GM06990 (cell line): ENCODE data around the gene CMSS1.

Source experiments
- DNase-seq: peaks from one replicate; pipeline ENCODE4 v3.0.0-alpha.2; 2011; ENCODE audit not compliant: insufficient read length; ENCODE audit errors: extremely low read depth
- H3K27me3 ChIP-seq: replicated peaks from 2 replicates; pipeline ENCODE4 v1.6.0; 2011; ENCODE audit warnings: low read length; ENCODE audit not compliant: control insufficient read depth, insufficient read depth
- H3K36me3 ChIP-seq: 2 replicates; pipeline ENCODE4 v1.5.1; 2011; ENCODE audit warnings: low read length; ENCODE audit not compliant: control insufficient read depth, insufficient read depth
- H3K4me3 ChIP-seq: replicated peaks from 2 replicates; pipeline ENCODE4 v1.5.1; 2011; ENCODE audit warnings: low read depth, mild to moderate bottlenecking, control low read depth, low read length
- CTCF ChIP-seq: IDR thresholded peaks from 2 replicates; pipeline ENCODE4 v1.5.1; 2011; ENCODE audit warnings: low read length, control low read depth, mild to moderate bottlenecking, inconsistent platforms; ENCODE audit not compliant: insufficient read depth, poor library complexity, severe bottlenecking

CMSS1 gene

GRCh38 chr3:99783011-99783573 is 34.6 kb upstream of the CMSS1 start:
- no peak for TF ChIP-seq CTCF
- no peak for DNase-seq
- H3K4me3 ChIP-seq: no peak overlapping the region
- no peaks in the 10 kb centered on the region for H3K27me3 ChIP-seq
- H3K36me3 ChIP-seq: no peaks in the 10 kb centered on the region

GRCh38 chr3:99789011-99789721 is 28.5 kb upstream of the CMSS1 start:
- Histone ChIP-seq H3K4me3 (no peak overlapping the region), H3K36me3 (no peaks in the 10 kb centered on the region), H3K27me3 (no peaks in the 10 kb centered on the region)
- peak; percentile 76 for TF ChIP-seq CTCF
- DNase-seq: no peak

- DNase-seq: no peak
- TF ChIP-seq CTCF: no peak
Measured at GRCh38 chr3:99794485-99794884, 23.2 kb upstream of the CMSS1 start.

GRCh38 chr3:99795573-99795972 is 22.1 kb upstream of the CMSS1 start:
- no peak for TF ChIP-seq CTCF
- no peak for DNase-seq
- H3K27me3 ChIP-seq: no peaks in the 10 kb centered on the region
- no peak overlapping the region for H3K4me3 ChIP-seq
- H3K36me3 ChIP-seq: no peaks in the 10 kb centered on the region

More at GRCh38 chr3:99794485-99794884, 23.2 kb upstream of the CMSS1 start:
- Histone ChIP-seq H3K4me3 (no peak overlapping the region), H3K27me3 (no peaks in the 10 kb centered on the region), H3K36me3 (no peaks in the 10 kb centered on the region)

GRCh38 chr3:99799422-99799821 is 18.2 kb upstream of the CMSS1 start:
- Histone ChIP-seq H3K36me3 (no peaks in the 10 kb centered on the region), H3K4me3 (no peak overlapping the region), H3K27me3 (no peaks in the 10 kb centered on the region)
- no peak for TF ChIP-seq CTCF
- DNase-seq: no peak
